H4 (cell line): ENCODE results near the gene SERPINB5. TPM values are rescaled to one million over a fixed set of nuclear protein-coding genes. Genes with fewer than 3 reads are reported as not detected.
A peak's percentile ranks its signal among the peaks of the same experiment; 100 is the strongest.

Source experiments
- DNase-seq: peaks from one replicate; pipeline ENCODE4 v3.0.0-alpha.2; 2015; ENCODE audit warnings: low spot score
- total RNA-seq: library from RNA; depleted of rRNA; stranded (reverse); fragments of >200 nt; shearing (Covaris generic); gene quantifications from 2 replicates; pipeline ENCODE4 v1.2.3, GENCODE V29; 2014; rRNA removed

Gene SERPINB5
- total RNA-seq, 1 experiment from 2014 or later = not detected

GRCh38 chr18:63527251-63527650 is 50.5 kb downstream of the SERPINB5 start:
- no peak for DNase-seq

- no peak for DNase-seq
These were observed 52.2 kb downstream of the SERPINB5 start for GRCh38 chr18:63528863-63529492.

GRCh38 chr18:63532471-63532870 is 55.7 kb downstream of the SERPINB5 start:
- DNase-seq = no peak

DNA sequence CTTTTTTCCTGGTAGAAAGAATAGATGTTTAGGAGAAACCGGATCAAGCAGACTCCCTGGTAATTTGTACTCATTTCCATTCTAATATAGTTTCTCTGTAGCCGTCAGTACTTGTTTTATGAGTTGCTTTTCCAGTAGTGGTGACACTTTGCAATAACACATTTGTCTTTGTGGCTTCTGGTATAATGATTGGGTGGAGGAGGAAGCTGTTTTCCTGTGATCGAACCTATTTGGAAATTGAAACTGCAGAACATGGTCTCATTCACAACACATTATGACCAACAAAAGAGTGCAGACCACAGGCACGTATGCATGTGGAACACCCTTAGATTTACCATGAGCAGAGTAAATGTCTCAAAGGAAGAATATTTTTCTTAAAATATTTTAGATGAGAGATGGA is 57.9 kb downstream of the SERPINB5 start:
- no peak for DNase-seq

DNA sequence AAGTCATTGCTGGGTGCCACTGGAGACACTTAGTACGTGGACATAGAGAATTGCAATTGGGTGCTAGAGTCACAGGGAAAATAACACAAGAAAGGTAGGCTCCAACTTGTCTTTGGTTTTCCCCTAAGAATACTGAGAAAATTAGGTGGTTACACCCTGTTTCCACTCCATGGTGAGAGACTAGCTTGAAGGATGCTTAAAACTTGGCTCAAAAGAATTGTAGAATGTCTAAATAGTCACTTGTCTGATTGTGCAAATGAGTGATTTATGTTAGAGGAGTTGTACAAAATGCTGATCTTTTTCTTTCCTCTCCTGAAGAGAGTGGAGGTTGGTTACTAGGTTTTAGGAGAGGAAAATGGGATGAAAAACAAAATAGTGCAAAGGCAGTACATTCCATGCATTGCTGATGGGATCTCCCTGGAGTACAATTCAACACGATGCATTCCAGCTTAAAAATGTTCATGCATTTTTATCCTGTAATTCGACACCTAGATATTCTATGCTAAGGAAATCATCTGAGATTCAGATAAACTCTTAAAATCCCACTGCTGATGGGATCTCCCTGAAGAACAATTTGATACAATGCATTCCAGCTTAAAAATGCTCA is 63.2 kb downstream of the SERPINB5 start:
- no peak for DNase-seq

GRCh38 chr18:63542069-63542468 is 65.3 kb downstream of the SERPINB5 start, which contains the start of gene SERPINB12:
TSS of gene SERPINB12 (plus strand) at chr18:63542369. CDS start at chr18:63556160, 13,791 bp downstream.
- no peak for DNase-seq

- no peak for DNase-seq
These were observed 67.3 kb downstream of the SERPINB5 start for GRCh38 chr18:63544017-63544416.

DNA sequence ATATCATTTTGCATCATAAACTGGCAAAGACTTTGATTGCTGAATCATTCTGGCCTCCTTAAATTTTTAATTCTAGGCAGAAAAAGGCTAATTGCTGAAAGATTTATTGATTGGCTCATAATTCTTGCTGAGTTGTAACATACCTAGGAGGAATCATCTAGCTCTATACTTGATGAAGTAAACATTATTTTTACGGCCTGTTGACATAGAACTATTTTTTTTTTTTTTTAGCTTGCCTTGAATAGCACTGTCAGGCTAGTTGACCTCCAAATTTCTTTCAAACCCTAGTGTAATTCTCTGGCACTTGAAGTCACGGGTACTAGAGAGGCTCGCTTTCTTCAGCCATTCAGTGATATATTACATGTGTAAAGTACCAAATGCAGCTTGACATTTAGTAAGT is 68.2 kb downstream of the SERPINB5 start:
- no peak for DNase-seq

- no peak for DNase-seq
These were observed 73.3 kb downstream of the SERPINB5 start for GRCh38 chr18:63550068-63550467.

DNA sequence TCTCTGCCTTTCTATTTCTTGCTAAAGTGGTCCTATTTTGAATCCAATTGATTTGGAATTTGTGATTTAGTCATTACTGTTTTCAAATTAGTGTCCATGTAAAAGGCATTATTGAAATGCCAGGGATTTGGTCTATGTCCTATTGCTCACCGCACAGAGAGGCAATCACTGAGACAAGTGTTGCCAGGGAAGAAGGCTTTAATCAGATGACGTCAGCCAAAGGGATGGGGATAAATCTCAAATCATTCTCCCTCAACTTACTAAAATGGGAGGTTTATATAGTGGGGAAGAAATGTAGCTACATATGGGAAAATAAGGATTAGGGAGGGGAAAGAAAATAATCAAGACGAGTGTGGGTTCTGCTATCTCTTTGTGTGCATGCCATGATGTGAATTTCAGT is 75.0 kb downstream of the SERPINB5 start:
- DNase-seq = no peak

- no peak for DNase-seq
These were observed 75.8 kb downstream of the SERPINB5 start for GRCh38 chr18:63552581-63552980.

DNA sequence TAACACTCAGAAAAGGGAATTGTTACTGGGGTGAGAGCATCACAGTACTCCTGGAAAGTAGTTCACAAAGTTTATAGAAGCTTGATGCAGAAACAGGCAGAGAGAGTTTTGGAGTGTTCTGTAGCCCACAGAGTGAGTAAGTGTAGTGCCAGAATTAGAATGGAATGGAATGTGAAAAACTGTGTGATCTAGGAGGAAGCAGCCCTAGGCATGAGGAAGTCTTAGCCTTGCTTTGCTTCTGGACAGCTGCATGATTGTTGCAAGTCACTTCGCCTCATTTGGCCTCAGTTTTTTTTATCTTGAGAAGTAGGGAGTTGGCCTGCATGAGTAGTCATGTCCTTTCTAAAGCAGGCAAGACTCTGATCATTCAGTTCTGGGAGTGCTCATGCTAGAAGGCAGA is 76.3 kb downstream of the SERPINB5 start:
- peak; percentile 21 for DNase-seq

Other genes starting within 250 kb of the SERPINB5 start
- 2.7 and 2.9 TPM in 2 replicates for gene BCL2, start 157.2 kb upstream of the SERPINB5 start, total RNA-seq
- gene KDSR, start 109.8 kb upstream of the SERPINB5 start, total RNA-seq = 29.1 and 32.0 TPM in 2 replicates
- 40.7 and 43.5 TPM in 2 replicates for gene VPS4B, start 54.5 kb upstream of the SERPINB5 start, total RNA-seq
- not detected in 2 replicates for gene SERPINB12, start 65.4 kb downstream of the SERPINB5 start, total RNA-seq
- gene SERPINB13, start 110.4 kb downstream of the SERPINB5 start, total RNA-seq = not detected in 2 replicates
- gene SERPINB4, start 167.3 kb downstream of the SERPINB5 start, total RNA-seq = not detected in 2 replicates
- not detected in 2 replicates for gene SERPINB3, start 184.9 kb downstream of the SERPINB5 start, total RNA-seq
- gene SERPINB11, start 226.0 kb downstream of the SERPINB5 start, total RNA-seq = not detected in 2 replicates